ENCODE measurements around the gene PPP4R4.

Gene PPP4R4

GRCh38 chr14:94181835-94182234, 7.7 kb downstream of the PPP4R4 start:
- no peaks in the 10 kb centered on the region for H3K9me3 ChIP-seq (ENCODE audit: control insufficient read depth, low read length)
- no peaks in the 10 kb centered on the region for H3K36me3 ChIP-seq (ENCODE audit: control insufficient read depth in 1 of 2, insufficient read depth in 2 of 2, low read depth in 1 of 2, low read length in 2 of 2)
- no peak for DNase-seq
- no peak overlapping the region for H3K9ac ChIP-seq (ENCODE audit: low read length)
- no peak overlapping the region for H2BK12ac ChIP-seq (ENCODE audit: low read length in 2 of 2)
- no CpG with 5 or more reads among the region's 2 CpGs for WGBS
- no peak overlapping the region for H3K27ac ChIP-seq (ENCODE audit: low read length, poor library complexity, severe bottlenecking)
- H4K8ac ChIP-seq (ENCODE audit: low read length): no peak overlapping the region
- H3K4me1 ChIP-seq (ENCODE audit: control insufficient read depth, insufficient read depth, low read depth, low read length): no peaks in the 10 kb centered on the region
- H2BK120ac ChIP-seq (ENCODE audit: low read depth, low read length): no peak overlapping the region
- H4K91ac ChIP-seq (ENCODE audit: low read length): no peak overlapping the region
- H3K27me3 ChIP-seq (ENCODE audit: control insufficient read depth in 1 of 2, insufficient read depth in 1 of 2, low read length in 2 of 2): peaks cover 0 to 5% of the 10 kb centered on the region in 2 experiments
- no peak overlapping the region for H2BK15ac ChIP-seq (ENCODE audit: low read depth, poor library complexity, severe bottlenecking)
- no peaks in the 10 kb centered on the region for H3K79me1 ChIP-seq (replicated peaks; ENCODE audit: low read length, poor library complexity, severe bottlenecking)
- H2AK5ac ChIP-seq (ENCODE audit: low read length, severe bottlenecking): no peak overlapping the region
- no peak overlapping the region for H3K4ac ChIP-seq (ENCODE audit: low read depth in 1 of 2, low read length in 2 of 2)
- H3K4me2 ChIP-seq (ENCODE audit: low read length, poor library complexity, severe bottlenecking): no peak overlapping the region
- H3K4me3 ChIP-seq (ENCODE audit: insufficient read depth in 1 of 2, low read depth in 1 of 2, low read length in 2 of 2): no peak overlapping the region
- H2AFZ ChIP-seq (ENCODE audit: low read depth, low read length): no peak overlapping the region
- H3K23ac ChIP-seq (ENCODE audit: low read length in 2 of 2): no peak overlapping the region
- H3K14ac ChIP-seq (ENCODE audit: low read length in 2 of 2): no peak overlapping the region
- H2BK5ac ChIP-seq (ENCODE audit: low read depth, low read length, poor library complexity, severe bottlenecking): no peak overlapping the region
- H3K18ac ChIP-seq (ENCODE audit: low read depth in 1 of 2, low read length in 2 of 2): no peak overlapping the region

DNA sequence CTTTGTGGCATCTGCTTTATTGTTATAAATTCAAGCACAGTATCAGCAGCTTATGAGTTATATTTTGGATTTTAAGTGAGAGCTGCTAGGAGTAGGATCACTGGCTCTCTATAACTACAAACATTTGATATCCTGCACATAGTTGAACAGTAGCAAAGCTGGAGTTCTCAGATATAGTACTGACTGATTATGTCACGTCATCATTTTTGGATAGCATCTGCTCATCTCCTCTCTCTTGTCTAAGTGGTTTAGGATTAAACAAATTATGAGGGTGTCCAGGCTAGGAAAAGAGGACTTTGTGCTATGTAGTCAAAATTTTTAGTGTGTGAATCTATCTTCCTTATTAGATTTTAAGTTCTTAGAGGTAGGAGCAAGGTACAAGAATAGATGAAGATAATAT, 18.4 kb downstream of the PPP4R4 start:
- no peaks in the 10 kb centered on the region for H3K79me1 ChIP-seq (replicated peaks; ENCODE audit: low read length, poor library complexity, severe bottlenecking)
- no peak overlapping the region for H3K4me2 ChIP-seq (ENCODE audit: low read length, poor library complexity, severe bottlenecking)
- no peak overlapping the region for H3K18ac ChIP-seq (ENCODE audit: low read depth in 1 of 2, low read length in 2 of 2)
- no peaks in the 10 kb centered on the region for H3K27me3 ChIP-seq (ENCODE audit: control insufficient read depth in 1 of 2, insufficient read depth in 1 of 2, low read length in 2 of 2)
- no peak overlapping the region for H3K9ac ChIP-seq (ENCODE audit: low read length)
- H4K8ac ChIP-seq (ENCODE audit: low read length): no peak overlapping the region
- no peak overlapping the region for H3K4ac ChIP-seq (ENCODE audit: low read depth in 1 of 2, low read length in 2 of 2)
- H3K23ac ChIP-seq (ENCODE audit: low read length in 2 of 2): no peak overlapping the region
- DNase-seq: no peak
- no peaks in the 10 kb centered on the region for H3K4me1 ChIP-seq (ENCODE audit: control insufficient read depth, insufficient read depth, low read depth, low read length)
- no peak overlapping the region for H3K27ac ChIP-seq (ENCODE audit: low read length, poor library complexity, severe bottlenecking)
- peaks cover 4% of the 10 kb centered on the region for H3K9me3 ChIP-seq (ENCODE audit: control insufficient read depth, low read length)
- no peak overlapping the region for H2BK15ac ChIP-seq (ENCODE audit: low read depth, poor library complexity, severe bottlenecking)
- no peak overlapping the region for H2AK5ac ChIP-seq (ENCODE audit: low read length, severe bottlenecking)
- H2AFZ ChIP-seq (ENCODE audit: low read depth, low read length): no peak overlapping the region
- H3K36me3 ChIP-seq (ENCODE audit: control insufficient read depth in 1 of 2, insufficient read depth in 2 of 2, low read depth in 1 of 2, low read length in 2 of 2): no peaks in the 10 kb centered on the region
- no peak overlapping the region for H2BK120ac ChIP-seq (ENCODE audit: low read depth, low read length)
- H3K14ac ChIP-seq (ENCODE audit: low read length in 2 of 2): no peak overlapping the region
- no peak overlapping the region for H2BK5ac ChIP-seq (ENCODE audit: low read depth, low read length, poor library complexity, severe bottlenecking)
- no peak overlapping the region for H3K4me3 ChIP-seq (ENCODE audit: insufficient read depth in 1 of 2, low read depth in 1 of 2, low read length in 2 of 2)
- H2BK12ac ChIP-seq (ENCODE audit: low read length in 2 of 2): no peak overlapping the region
- WGBS: no CpG with 5 or more reads among the region's 1 CpG
- no peak overlapping the region for H4K91ac ChIP-seq (ENCODE audit: low read length)

DNA sequence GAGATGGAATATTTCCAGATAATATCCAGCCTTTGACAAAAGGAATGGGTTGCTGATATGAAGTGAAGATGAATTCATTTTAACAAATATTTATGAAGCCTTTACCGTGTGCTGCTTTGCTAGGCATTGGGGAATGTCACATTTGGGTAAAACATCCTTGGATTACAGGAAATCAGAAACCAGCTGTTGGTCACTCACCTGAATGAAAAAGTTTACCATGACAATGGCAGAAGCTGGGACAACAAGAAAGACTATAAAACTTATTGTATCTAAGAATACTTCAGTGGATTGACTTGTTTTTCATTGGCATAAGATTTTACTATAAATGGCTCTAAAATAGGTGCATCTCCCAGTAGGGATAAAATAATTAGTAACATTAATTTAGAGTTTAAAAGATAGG, 19.7 kb downstream of the PPP4R4 start:
- DNase-seq: no peak
- no peak overlapping the region for H3K14ac ChIP-seq (ENCODE audit: low read length in 2 of 2)
- H2AFZ ChIP-seq (ENCODE audit: low read depth, low read length): no peak overlapping the region
- no peaks in the 10 kb centered on the region for H3K36me3 ChIP-seq (ENCODE audit: control insufficient read depth in 1 of 2, insufficient read depth in 2 of 2, low read depth in 1 of 2, low read length in 2 of 2)
- no peak overlapping the region for H2BK12ac ChIP-seq (ENCODE audit: low read length in 2 of 2)
- H3K23ac ChIP-seq (ENCODE audit: low read length in 2 of 2): no peak overlapping the region
- no peak overlapping the region for H4K91ac ChIP-seq (ENCODE audit: low read length)
- no peaks in the 10 kb centered on the region for H3K4me1 ChIP-seq (ENCODE audit: control insufficient read depth, insufficient read depth, low read depth, low read length)
- H2BK15ac ChIP-seq (ENCODE audit: low read depth, poor library complexity, severe bottlenecking): no peak overlapping the region
- H3K18ac ChIP-seq (ENCODE audit: low read depth in 1 of 2, low read length in 2 of 2): no peak overlapping the region
- no peak overlapping the region for H2BK120ac ChIP-seq (ENCODE audit: low read depth, low read length)
- WGBS: 58% methylated on average over 1 of the region's 1 CpG
- H3K4ac ChIP-seq (ENCODE audit: low read depth in 1 of 2, low read length in 2 of 2): no peak overlapping the region
- no peak overlapping the region for H2AK5ac ChIP-seq (ENCODE audit: low read length, severe bottlenecking)
- no peak overlapping the region for H4K8ac ChIP-seq (ENCODE audit: low read length)
- no peak overlapping the region for H3K4me2 ChIP-seq (ENCODE audit: low read length, poor library complexity, severe bottlenecking)
- H3K27me3 ChIP-seq (ENCODE audit: control insufficient read depth in 1 of 2, insufficient read depth in 1 of 2, low read length in 2 of 2): no peaks in the 10 kb centered on the region
- no peak overlapping the region for H3K27ac ChIP-seq (ENCODE audit: low read length, poor library complexity, severe bottlenecking)
- no peak overlapping the region for H3K4me3 ChIP-seq (ENCODE audit: insufficient read depth in 1 of 2, low read depth in 1 of 2, low read length in 2 of 2)
- no peak overlapping the region for H2BK5ac ChIP-seq (ENCODE audit: low read depth, low read length, poor library complexity, severe bottlenecking)
- H3K9ac ChIP-seq (ENCODE audit: low read length): no peak overlapping the region
- no peaks in the 10 kb centered on the region for H3K79me1 ChIP-seq (replicated peaks; ENCODE audit: low read length, poor library complexity, severe bottlenecking)
- peaks cover 4% of the 10 kb centered on the region for H3K9me3 ChIP-seq (ENCODE audit: control insufficient read depth, low read length)

GRCh38 chr14:94196057-94196456, 21.9 kb downstream of the PPP4R4 start:
- Histone ChIP-seq H4K91ac (ENCODE audit: low read length) (no peak overlapping the region), H2BK5ac (ENCODE audit: low read depth, low read length, poor library complexity, severe bottlenecking) (no peak overlapping the region), H3K14ac (ENCODE audit: low read length in 2 of 2) (no peak overlapping the region), H3K4ac (ENCODE audit: low read depth in 1 of 2, low read length in 2 of 2) (no peak overlapping the region), H3K18ac (ENCODE audit: low read depth in 1 of 2, low read length in 2 of 2) (no peak overlapping the region), H3K23ac (ENCODE audit: low read length in 2 of 2) (no peak overlapping the region), H3K27me3 (ENCODE audit: control insufficient read depth in 1 of 2, insufficient read depth in 1 of 2, low read length in 2 of 2) (no peaks in the 10 kb centered on the region), H3K9me3 (ENCODE audit: control insufficient read depth, low read length) (peaks cover 4% of the 10 kb centered on the region), H3K36me3 (ENCODE audit: control insufficient read depth in 1 of 2, insufficient read depth in 2 of 2, low read depth in 1 of 2, low read length in 2 of 2) (no peaks in the 10 kb centered on the region), H3K4me1 (ENCODE audit: control insufficient read depth, insufficient read depth, low read depth, low read length) (no peaks in the 10 kb centered on the region), H2AFZ (ENCODE audit: low read depth, low read length) (no peak overlapping the region), H3K79me1 (replicated peaks; ENCODE audit: low read length, poor library complexity, severe bottlenecking) (no peaks in the 10 kb centered on the region), H2AK5ac (ENCODE audit: low read length, severe bottlenecking) (no peak overlapping the region), H2BK120ac (ENCODE audit: low read depth, low read length) (no peak overlapping the region), H3K4me3 (ENCODE audit: insufficient read depth in 1 of 2, low read depth in 1 of 2, low read length in 2 of 2) (no peak overlapping the region), H2BK15ac (ENCODE audit: low read depth, poor library complexity, severe bottlenecking) (no peak overlapping the region), H3K27ac (ENCODE audit: low read length, poor library complexity, severe bottlenecking) (no peak overlapping the region), H3K4me2 (ENCODE audit: low read length, poor library complexity, severe bottlenecking) (no peak overlapping the region), H4K8ac (ENCODE audit: low read length) (no peak overlapping the region), H3K9ac (ENCODE audit: low read length) (no peak overlapping the region), H2BK12ac (ENCODE audit: low read length in 2 of 2) (no peak overlapping the region)
- no peak for DNase-seq
- 60% methylated on average over 1 of the region's 2 CpGs for WGBS

Measured in mesenchymal stem cell (in vitro differentiated cells and primary cell).